Stimulated activated CD4-positive, alpha-beta T cell treated with anti-CD3 and anti-CD28 coated beads, Interleukin-1b, Interleukin-23, amount 100 ng/mL, for 24 hours (primary cell): ENCODE results near the gene ENOPH1.

Source experiments
- DNase-seq, 4 experiments: peaks; one replicate each; pipeline ENCODE4 v3.0.0-alpha.2; 2020; ENCODE audit warnings: low read depth in 4 of 4, low spot score in 1 of 4

ENOPH1 gene

GRCh38 chr4:82508011-82508410, 77.6 kb downstream of the ENOPH1 start:
- DNase-seq: no peak

- DNase-seq: no peak
Observed at GRCh38 chr4:82508806-82509428, 78.5 kb downstream of the ENOPH1 start.

- no peak for DNase-seq
Observed at GRCh38 chr4:82510216-82510615, 79.8 kb downstream of the ENOPH1 start.
